ENCODE measurements around the gene SNX5.
A peak's percentile ranks its signal among the peaks of the same experiment; 100 is the strongest.

The SNX5 gene

GRCh38 chr20:17968366-17969277 lies at the start of gene SNX5, which contains the start of gene MGME1:
Gene SNX5, minus strand, starts transcription at chr20:17968794. Its CDS starts 369 bp downstream, at chr20:17968425.
Gene MGME1, plus strand, starts transcription at chr20:17969018. Its CDS starts 842 bp downstream, at chr20:17969860.
- peak; percentile 99 for DNase-seq (ENCODE audit: low read depth)

DNA sequence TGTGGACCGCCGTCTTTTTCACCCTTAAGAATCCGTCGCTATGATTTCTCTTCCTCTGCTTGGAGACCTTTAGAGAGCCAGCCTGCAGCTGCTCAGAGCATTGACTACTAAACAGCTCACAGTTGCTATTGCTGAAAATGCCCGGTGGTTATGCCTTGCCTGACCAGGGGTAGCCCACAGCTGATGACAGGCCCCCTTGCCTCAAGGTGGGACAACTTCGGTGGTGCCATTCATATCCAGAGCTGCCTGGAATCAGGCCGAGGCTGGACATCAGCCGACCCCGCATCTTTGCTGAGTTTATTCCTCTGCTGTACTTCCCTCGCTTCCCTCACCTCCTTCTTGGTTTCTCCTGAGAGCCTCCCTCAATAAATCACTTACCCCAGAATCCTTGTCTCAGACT lies 49.5 kb upstream of the SNX5 start:
- DNase-seq (ENCODE audit: low read depth) = no peak

DNA sequence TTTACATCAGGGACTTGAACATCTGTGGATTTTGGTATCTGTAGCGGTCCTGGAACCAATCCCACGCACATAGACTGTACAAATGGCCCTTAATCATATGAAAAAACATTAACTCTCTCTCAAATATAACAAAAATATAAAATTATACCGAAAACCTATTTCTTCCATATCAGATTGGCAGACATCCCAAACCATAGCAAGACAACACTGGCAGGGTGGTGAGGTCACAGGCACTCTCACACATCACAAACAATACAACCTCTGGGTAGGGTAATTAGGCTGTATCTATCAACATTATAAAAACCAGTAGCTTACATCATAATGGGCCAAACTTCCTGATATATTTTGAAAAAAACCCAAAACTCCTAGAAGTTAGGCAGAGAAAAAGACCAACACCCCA lies 48.2 kb upstream of the SNX5 start:
- no peak for DNase-seq (ENCODE audit: low read depth)

GRCh38 chr20:18014411-18014810 lies 45.8 kb upstream of the SNX5 start:
- DNase-seq (ENCODE audit: low read depth) = no peak

- no peak for DNase-seq (ENCODE audit: low read depth)
These were observed 44.3 kb upstream of the SNX5 start for GRCh38 chr20:18012901-18013300.

DNA sequence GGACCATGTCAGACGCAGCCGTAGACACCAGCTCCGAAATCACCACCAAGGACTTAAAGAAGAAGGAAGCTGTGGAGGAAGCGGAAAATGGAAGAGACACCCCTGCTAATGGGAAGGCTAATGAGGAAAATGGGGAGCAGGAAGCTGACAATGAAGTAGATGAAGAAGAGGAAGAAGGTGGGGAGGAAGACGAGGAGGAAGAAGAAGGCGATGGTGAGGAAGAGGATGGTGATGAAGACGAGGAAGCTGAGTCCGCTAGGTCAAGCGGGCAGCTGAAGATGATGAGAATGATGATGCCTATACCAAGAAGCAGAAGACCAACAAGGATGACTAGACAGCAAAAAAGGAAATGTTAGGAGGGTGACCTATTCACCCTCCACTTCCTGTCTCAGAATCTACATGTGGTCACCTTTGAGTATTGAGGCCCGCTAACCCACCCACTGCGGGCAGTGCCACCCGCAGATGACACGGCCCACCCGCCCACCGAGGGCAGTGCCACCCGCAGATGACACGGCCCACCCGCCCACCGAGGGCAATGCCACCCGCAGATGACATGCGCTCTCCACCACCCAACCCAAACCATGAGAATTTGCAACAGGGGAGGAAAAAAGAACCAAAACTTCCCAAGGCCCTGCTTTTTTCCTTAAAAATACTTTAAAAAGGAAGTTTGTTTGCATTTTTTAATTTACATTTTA lies 43.5 kb upstream of the SNX5 start:
- DNase-seq (ENCODE audit: low read depth) = no peak

DNA sequence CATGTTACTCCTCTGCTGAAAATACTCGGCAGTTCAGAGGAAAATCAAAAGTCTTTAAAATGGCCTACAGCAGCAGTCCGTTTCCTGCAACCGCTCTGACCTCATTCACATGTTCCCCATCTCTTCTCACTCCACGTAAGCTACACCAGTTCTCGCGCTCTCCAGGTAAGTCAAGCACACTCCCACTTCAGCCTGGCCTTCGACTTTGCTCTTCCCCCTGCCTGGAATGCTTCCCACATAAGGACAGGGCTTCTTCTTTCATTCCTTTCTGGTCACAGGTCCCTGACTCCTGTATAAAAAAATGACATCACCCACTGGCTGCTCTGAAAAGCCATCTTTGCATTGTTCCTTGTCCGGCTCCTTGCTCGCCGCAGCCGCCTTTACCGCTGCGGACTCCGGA lies 42.9 kb upstream of the SNX5 start:
- no peak for DNase-seq (ENCODE audit: low read depth)

DNA sequence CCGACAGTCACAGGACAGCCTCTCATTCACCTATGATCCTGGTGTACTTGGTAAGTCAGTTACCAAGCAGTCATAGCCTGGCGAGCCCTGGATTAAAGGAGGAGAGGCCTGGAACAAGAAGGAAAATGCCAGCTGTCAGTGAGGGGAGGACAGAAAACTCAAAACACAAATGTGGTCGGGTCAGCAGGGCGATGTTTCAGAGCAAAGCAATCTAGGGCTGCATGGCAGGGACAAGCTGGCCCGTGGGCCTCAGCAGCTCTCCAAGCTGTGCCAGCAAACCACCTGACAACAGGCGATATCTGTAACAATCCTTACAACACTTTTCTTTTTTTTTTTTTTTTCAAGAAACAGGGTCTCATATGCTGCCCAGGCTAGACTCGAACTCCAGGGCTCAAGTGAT lies 40.5 kb upstream of the SNX5 start:
- DNase-seq (ENCODE audit: low read depth) = no peak

GRCh38 chr20:18007534-18008292 lies 39.1 kb upstream of the SNX5 start:
- DNase-seq (ENCODE audit: low read depth) = no peak

- no peak for DNase-seq (ENCODE audit: low read depth)
These were observed 38.1 kb upstream of the SNX5 start for GRCh38 chr20:18006684-18007083.

DNA sequence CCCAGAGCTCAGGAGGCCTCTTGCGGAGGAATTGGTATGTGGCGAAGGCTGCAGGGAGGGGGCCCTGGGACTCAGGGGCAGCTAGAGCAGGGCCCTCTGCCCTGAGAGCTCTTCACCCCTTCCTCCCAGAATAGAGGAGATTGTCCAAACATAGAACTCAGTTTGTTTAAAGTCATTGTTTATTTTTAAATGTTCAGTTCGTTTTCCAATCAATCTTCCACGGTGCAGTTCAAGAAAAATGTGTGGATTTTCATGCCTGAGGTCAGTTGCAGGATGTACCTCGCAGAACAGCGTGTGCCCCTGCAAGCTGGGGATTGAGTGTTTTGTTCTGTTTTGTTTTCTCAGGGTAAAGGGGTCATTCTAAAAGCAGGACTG lies 37.4 kb upstream of the SNX5 start:
- DNase-seq (ENCODE audit: low read depth) = no peak

- no peak for DNase-seq (ENCODE audit: low read depth)
These were observed 36.8 kb upstream of the SNX5 start for GRCh38 chr20:18005170-18005989.

- DNase-seq (ENCODE audit: low read depth) = no peak
These were observed 35.9 kb upstream of the SNX5 start for GRCh38 chr20:18004384-18005031.

DNA sequence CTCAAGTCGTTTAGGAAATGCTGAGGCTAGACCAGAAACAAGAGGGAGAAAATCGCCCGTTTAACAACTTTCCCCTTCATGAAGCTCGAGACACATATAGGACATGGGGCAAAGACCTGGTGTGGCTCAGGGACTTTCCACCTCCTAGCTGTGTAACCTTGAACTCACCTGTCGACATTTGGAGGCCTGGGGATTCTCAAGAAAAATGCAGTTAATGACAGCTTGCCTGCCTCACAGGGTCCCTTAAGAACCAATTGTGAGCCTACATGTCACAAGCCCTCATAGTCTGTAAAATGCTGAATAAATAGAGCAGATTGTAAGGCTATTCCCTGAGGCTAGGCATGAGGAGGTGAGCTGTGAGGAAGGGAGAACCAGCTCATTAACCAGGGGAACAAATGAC lies 35.3 kb upstream of the SNX5 start:
- DNase-seq (ENCODE audit: low read depth) = no peak

GRCh38 chr20:18001131-18001921 lies 32.7 kb upstream of the SNX5 start:
- DNase-seq (ENCODE audit: low read depth) = no peak

DNA sequence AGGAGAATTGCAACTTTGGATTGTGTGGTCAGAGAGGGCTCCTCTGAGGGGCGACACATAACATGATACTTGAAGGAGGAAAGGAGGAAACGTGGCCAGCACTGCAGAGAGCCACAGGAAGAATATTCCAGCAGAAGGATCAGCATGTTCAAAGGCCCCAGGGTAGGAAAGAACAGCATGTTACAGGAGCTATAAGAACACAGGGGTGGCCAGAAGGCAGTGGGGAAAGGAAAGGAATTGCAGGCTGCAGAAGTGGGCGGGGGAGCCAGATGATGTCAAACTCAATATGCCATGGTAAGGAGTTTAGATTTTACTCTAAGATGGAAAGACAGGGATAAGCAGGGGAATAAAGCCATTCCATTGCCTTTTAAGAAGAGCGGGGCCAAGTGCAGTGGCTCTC lies 31.0 kb upstream of the SNX5 start:
- DNase-seq (ENCODE audit: low read depth) = no peak

DNA sequence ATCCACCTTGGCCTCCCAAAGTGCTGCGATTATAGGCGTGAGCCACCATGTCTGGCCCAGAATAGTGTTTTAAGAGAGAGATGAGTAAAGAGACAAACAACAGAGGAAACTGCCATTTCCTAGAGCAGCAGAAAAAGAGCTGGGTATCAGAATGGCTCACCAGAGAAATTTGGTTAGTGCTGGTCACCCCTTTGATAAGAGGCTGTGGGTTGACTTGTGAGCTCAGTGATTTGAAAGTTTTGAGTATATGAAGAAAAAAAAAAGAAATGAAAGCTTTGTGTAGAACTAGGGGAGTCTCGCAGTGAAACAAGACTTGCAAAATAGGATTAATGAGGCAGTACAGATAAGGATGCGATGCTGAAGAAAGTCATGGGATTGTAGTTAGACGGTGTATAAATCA lies 29.9 kb upstream of the SNX5 start:
- no peak for DNase-seq (ENCODE audit: low read depth)

DNA sequence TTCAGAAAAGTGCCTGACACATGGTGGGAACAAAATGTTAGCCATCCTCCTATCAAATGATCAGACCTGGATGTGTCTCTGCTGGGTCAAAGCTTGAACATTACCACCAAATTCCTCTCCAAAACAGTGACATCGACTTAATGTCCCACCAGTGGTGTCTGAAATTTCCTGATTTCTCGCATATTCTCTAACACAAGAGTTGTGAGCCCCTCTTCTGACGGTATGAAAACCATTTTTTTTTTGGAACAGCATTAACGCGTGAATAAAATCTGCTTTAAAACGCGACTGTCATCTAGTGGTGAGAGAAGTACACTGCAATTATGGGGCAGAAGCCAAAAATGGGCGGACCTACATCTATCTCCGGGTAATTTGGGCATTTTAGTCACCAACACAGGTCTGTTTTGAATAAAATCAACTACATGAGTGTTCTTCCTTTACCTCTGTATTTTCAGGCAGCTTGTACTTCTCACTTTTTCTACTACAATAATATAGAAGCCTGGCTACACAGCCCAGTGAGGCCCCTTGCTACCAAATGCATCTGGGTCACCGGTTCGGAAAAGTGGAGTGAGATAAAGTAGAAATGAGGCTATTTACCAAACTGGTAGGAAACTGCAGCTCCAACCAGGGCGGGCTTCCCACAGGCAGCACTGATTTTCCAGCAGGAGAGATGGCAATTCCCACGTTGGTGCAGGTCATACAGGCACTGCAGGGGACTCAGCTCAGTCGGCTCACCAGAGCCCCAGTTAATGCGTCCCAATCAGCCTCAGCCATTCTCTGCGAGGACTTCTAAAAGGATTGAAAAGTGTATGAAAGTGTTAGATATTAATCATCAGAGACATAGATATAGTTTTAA lies 27.6 kb upstream of the SNX5 start:
- no peak for DNase-seq (ENCODE audit: low read depth)

DNA sequence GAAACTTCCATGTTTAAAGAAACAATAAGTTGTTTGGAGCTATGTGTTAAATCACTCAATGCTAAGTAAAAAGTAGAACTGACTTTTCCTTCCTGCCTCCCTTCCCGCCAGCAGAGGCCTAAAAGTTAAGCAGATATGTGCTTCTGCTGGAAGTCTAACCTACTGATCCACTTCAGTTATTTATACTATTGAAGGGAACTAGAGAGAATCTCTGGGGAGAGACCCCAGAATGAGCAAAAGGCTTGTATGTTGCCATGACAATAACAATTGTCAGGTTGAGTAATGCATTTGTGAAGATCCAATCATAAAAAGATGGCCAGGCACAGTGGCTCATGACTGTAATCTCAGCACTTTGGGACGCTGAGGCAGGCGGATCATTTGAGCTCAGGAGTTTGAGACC lies 25.0 kb upstream of the SNX5 start:
- DNase-seq (ENCODE audit: low read depth) = no peak
